GM10248 (cell line): Measurements from ENCODE around the gene GNB5.

Experiments used
- CTCF ChIA-PET: fragments of 300-600 bp; sonication (Branson Sonifier 250); formaldehyde crosslinking; extraction: SDS; loops from one replicate; lab custom pipeline; 2021; ENCODE audit warnings: antibody characterized with exemption; lab: Yijun Ruan, JAX
- POLR2A ChIA-PET: fragments of 350-650 bp; sonication (Branson Sonifier 250); formaldehyde crosslinking; extraction: SDS; loops from one replicate; lab custom pipeline; 2020; ENCODE audit warnings: antibody characterized with exemption; lab: Yijun Ruan, JAX
- DNase-seq: peaks from one replicate; pipeline ENCODE4 v3.0.0; 2012; ENCODE audit errors: extremely low spot score
- TF ChIP-seq, protein P1 (sequence below): IDR thresholded peaks from 2 replicates; pipeline ENCODE4 v1.5.1; 2012; ENCODE audit warnings: mild to moderate bottlenecking, low read depth; ENCODE audit errors: extremely low read depth, missing control alignments, control extremely low read depth

The GNB5 gene

DNA sequence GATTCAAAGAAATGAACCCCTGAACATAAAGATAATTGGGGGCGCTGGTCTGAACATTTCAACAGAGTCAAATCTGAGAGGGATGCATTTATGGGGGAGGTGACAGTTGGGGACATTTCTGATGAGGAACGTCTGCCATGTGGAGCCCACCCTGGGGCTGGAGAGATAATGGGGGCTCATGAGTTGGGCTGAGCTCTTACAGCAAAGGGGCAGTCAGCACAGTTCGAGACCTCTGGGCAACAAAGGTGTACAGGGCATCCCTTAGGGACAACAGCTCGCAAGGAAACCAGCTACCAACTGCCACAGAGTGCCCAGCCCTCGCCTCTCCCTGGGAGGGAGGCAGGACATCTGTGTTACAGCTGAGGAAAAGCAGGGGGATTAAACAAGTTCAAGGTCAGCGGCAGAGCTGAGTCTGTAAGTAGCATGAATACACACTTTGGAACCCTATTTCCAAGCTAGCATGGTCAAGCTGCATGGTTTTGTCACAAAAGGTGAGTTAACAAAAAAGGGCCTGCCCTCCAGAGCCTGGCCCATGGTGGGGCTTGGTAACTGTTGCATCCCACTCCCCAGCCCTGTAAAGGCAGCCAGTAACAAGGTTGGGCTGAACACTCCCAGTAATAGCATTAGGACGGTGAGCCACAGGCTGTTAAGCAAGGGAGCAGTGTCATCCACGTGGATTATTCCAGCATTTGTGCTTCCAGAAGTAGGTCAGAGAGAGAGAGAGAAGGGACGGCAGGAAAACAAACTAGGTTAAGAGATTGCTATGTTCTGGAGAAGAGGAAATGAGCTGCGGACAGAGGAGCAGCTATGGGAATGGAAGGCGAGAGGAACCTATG lies 4.3 kb downstream of the GNB5 start:
- TF ChIP-seq, protein P1, sequence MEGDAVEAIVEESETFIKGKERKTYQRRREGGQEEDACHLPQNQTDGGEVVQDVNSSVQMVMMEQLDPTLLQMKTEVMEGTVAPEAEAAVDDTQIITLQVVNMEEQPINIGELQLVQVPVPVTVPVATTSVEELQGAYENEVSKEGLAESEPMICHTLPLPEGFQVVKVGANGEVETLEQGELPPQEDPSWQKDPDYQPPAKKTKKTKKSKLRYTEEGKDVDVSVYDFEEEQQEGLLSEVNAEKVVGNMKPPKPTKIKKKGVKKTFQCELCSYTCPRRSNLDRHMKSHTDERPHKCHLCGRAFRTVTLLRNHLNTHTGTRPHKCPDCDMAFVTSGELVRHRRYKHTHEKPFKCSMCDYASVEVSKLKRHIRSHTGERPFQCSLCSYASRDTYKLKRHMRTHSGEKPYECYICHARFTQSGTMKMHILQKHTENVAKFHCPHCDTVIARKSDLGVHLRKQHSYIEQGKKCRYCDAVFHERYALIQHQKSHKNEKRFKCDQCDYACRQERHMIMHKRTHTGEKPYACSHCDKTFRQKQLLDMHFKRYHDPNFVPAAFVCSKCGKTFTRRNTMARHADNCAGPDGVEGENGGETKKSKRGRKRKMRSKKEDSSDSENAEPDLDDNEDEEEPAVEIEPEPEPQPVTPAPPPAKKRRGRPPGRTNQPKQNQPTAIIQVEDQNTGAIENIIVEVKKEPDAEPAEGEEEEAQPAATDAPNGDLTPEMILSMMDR: no peak
- DNase-seq: no peak
- ChIA-PET POLR2A (no interaction called here), CTCF (interaction anchor here (1.0 to 2.1 kb wide), 4 partner anchors 22 to 41 kb away, joined by 3 to 9 read pairs (median 4); no protein-coding TSS in a partner anchor)

DNA sequence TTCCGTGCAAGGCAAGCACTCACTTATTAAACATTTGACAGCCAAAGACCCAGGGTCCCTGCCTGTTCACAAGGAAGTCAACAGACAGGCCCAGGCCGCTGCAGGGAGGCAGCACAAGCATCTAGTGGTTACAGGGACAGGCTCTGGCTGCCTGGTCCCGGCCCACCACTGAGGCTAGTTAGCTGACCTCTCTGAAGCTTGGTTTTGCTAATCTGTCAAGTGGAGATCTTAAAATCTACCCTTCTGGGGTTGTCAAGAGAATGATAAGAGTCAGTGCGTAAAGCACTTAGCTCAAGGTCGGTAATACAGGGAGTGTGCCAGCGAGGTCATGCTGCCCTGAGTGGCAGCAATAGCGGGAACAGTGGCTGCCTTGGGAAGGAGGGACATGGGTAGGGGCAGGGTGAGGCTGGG lies 6.0 kb downstream of the GNB5 start:
- ChIA-PET POLR2A (no interaction called here), CTCF (interaction anchor here (1.2 to 3.2 kb wide), 8 partner anchors 10 to 287 kb away, joined by 3 to 25 read pairs (median 5); no protein-coding TSS in a partner anchor)
- TF ChIP-seq, protein P1: no peak
- no peak for DNase-seq

DNA sequence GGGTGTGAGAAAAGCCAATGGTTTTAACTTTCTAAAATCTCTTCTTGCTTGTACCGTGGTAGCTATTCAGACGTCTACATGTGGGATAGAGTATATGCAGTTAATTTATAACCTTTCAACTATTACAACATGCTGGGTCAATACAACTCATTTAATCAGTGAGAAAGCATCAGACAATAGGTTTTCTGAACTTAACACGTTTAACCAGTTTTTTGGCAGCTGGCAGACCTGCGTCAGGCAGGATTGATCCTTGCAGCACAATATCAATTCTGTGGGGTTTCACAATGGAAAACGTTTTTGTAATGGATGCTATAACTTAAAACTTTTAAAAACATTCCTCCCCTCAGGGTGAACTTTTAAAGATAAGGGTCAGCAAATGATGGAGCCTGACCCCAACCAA lies 6.5 kb downstream of the GNB5 start:
- CTCF ChIA-PET: interaction anchor here (1.2 to 3.2 kb wide), 13 partner anchors 10 to 287 kb away, joined by 3 to 25 read pairs (median 4); no protein-coding TSS in a partner anchor
- TF ChIP-seq, protein P1: no peak
- no peak for DNase-seq
- POLR2A ChIA-PET: no interaction called here

DNA sequence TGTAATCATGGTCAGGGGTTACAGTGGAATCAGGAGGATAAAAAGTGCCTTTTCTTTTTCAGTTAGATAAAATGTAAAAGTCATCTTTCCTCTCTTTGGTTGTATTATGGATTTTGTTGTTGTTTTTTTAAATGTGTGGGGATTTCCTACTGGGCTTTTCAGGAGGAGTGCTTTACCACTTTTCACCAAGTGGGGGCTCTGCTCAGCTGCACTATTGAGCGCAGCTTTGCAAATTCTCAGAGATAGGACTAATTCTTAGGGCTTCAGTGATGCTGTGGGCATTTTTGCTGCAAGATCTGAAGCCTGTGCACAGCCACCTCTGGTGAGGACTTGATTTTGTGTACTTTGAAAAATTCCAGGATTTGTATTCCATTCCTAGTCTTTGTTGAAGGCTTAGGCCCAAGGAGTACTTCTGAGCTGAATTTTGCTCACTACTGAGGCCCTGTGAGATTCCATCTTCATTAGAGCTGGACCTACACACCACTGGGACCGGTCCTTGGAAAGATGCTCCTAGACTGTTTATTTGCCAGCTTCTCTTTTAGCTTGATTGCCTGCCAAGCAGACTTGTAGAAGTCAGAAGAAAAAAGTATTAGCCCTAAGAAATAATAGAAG lies 7.5 kb downstream of the GNB5 start:
- POLR2A ChIA-PET: no interaction called here
- TF ChIP-seq, protein P1: peak; percentile 38
- CTCF ChIA-PET: interaction anchor here (0.8 to 3.2 kb wide), 14 partner anchors 7 to 548 kb away, joined by 3 to 25 read pairs (median 4); partner anchors contain the start of gene GNB5
- DNase-seq: no peak

DNA sequence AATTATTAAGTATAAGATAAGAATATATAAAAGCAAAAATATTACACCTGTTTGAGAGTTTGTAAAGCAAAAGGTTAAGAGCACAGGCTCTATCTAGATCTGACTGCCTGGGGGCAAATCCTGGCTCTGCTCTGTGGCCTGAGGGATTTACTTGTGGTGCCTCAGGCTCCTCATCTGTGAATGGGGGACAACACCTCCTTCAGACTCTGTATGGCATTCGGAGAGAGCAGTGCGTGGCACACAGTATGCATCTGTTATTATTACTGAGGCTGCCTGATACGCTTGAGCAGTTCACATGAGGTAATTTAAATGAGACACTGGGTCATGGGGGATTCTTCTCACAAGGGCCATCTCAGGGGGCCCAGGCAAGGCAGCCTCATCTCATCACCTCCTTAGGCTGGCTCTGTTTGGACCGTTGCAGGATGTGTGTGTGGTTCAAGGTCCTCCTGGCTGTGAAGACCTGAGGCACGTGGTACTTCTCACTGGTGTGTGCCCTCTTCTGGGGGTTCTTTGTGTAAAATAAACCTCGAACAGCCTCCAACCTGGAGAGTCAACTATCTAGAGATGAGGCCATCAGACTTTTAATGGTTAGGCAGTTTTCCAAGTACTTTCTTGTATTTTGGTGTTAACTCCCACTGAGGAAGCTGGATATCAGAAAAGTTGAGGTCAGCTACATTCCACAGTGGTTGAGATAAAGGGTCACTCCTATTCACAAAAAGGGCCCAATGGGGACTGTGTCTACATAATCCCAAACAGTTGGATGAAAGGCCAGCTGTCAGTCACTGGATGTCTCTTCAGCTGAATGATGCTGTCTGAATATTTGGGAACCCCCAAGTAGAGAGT lies 9.0 kb downstream of the GNB5 start:
- ChIA-PET CTCF (interaction anchor here (1.0 to 3.2 kb wide), 4 partner anchors 9 to 26 kb away, joined by 3 to 18 read pairs (median 4); partner anchors contain the start of gene GNB5), POLR2A (no interaction called here)
- TF ChIP-seq, protein P1: no peak
- DNase-seq: no peak
